ENCODE results near the gene ESPN. TPM values are rescaled to one million over a fixed set of nuclear protein-coding genes. Genes with fewer than 3 reads are reported as not detected.
A peak's percentile ranks its signal among the peaks of the same experiment; 100 is the strongest.
"Not testable (repeated sequence)": the region's sequence is repeated elsewhere in the genome, so short reads cannot be mapped to it uniquely, and the experiment has no call there.

The ESPN gene
- total and polyA plus RNA-seq, 4 donors: 0.29 to 28.7 (median 0.69) TPM

GRCh38 chr1:6441586-6441985, 17.0 kb downstream of the ESPN start:
- 89 to 91% methylated on average over 7 of the region's 7 CpGs for WGBS, 2 donors

DNA sequence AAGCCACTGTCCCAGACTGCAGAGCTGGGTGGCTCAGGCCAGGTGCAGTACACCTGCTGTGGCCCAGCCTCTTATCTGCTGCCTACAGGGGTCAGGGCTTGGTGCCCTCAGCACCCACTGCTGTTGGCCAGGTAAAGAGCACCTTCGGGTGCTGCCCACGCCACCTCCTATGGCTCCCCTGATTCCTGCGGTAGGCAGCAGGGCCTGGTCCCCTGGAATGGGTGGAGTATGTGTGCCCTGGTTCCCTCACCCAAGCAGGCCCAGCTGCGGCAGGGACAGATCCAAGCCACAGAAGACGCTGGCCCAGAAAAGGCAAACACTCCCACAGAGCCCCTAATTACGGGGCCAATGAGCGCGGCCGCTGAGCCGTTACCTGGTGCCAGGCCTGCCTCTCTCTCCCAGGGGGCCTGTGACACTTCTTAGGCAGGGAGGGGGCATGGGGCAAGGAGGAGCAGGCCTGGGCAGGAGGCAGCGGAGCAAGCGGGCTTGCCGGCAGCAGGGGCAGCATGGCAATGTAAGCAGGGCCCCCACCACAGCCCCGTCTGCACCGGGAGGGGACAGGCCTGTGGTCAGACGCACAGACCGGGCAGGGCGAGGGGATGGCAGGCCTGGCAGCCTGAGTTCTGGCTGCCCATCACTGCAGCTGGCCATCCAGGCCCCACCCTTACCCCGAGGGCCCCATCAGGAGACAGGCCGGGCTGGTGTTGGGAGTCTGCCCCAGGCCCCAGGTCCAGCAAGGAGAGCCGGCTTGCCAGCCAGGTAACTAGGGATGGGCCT, 19.0 kb downstream of the ESPN start:
- Histone ChIP-seq H3K9me3 (ENCODE audit: control insufficient read depth, low read length) (no peaks in the 10 kb centered on the region), H3K27me3 (ENCODE audit: control insufficient read depth in 1 of 2, insufficient read depth in 2 of 2, low read length in 1 of 2) (peaks cover 0 to 2% of the 10 kb centered on the region in 2 donors), H3K4me1 (ENCODE audit: control insufficient read depth in 1 of 2, insufficient read depth in 2 of 2, low read length in 2 of 2) (no peaks in the 10 kb centered on the region), H3K27ac (ENCODE audit: low read depth in 1 of 2, low read length in 2 of 2) (no peak overlapping the region), H3K36me3 (ENCODE audit: control insufficient read depth in 1 of 2, insufficient read depth in 2 of 2, low read length in 1 of 2) (no peaks in the 10 kb centered on the region), H3K4me3 (ENCODE audit: low read length in 2 of 2) (no peak overlapping the region)
- intact Hi-C loops (cut with DNase I): no loop called here
- 93 to 96% methylated on average over 19 to 21 of the region's 21 CpGs for WGBS, 2 donors
- DNase-seq (no peak), ATAC-seq (ENCODE audit: low FRiP score) (no peak)

More at GRCh38 chr1:6441586-6441985, 17.0 kb downstream of the ESPN start:
- H3K4me3 ChIP-seq (ENCODE audit: low read length in 2 of 2): no peak overlapping the region
- H3K9me3 ChIP-seq (ENCODE audit: control insufficient read depth, low read length): no peaks in the 10 kb centered on the region
- no peak overlapping the region for H3K27ac ChIP-seq (ENCODE audit: low read depth in 1 of 2, low read length in 2 of 2)
- no peaks in the 10 kb centered on the region for H3K36me3 ChIP-seq (ENCODE audit: control insufficient read depth in 1 of 2, insufficient read depth in 2 of 2, low read length in 1 of 2)
- no peak for DNase-seq
- H3K27me3 ChIP-seq (ENCODE audit: control insufficient read depth in 1 of 2, insufficient read depth in 2 of 2, low read length in 1 of 2): no peaks in the 10 kb centered on the region
- H3K4me1 ChIP-seq (ENCODE audit: control insufficient read depth in 1 of 2, insufficient read depth in 2 of 2, low read length in 2 of 2): no peaks in the 10 kb centered on the region
- ATAC-seq (ENCODE audit: low FRiP score): no peak
- intact Hi-C loops (cut with DNase I): no loop called here

- no peaks in the 10 kb centered on the region for H3K9me3 ChIP-seq (ENCODE audit: control insufficient read depth, low read length)
- no peak overlapping the region for H3K4me3 ChIP-seq (ENCODE audit: low read length in 2 of 2)
- ATAC-seq (ENCODE audit: low FRiP score): no peak
- 92 to 95% methylated on average over 15 of the region's 15 CpGs for WGBS, 2 donors
- H3K36me3 ChIP-seq (ENCODE audit: control insufficient read depth in 1 of 2, insufficient read depth in 2 of 2, low read length in 1 of 2): no peaks in the 10 kb centered on the region
- no peaks in the 10 kb centered on the region for H3K4me1 ChIP-seq (ENCODE audit: control insufficient read depth in 1 of 2, insufficient read depth in 2 of 2, low read length in 2 of 2)
- no peak overlapping the region for H3K27ac ChIP-seq (ENCODE audit: low read depth in 1 of 2, low read length in 2 of 2)
- DNase-seq: no peak
- H3K27me3 ChIP-seq (ENCODE audit: control insufficient read depth in 1 of 2, insufficient read depth in 2 of 2, low read length in 1 of 2): peaks cover 0 to 2% of the 10 kb centered on the region in 2 donors
- intact Hi-C loops (cut with DNase I): no loop called here
These were observed 19.8 kb downstream of the ESPN start for GRCh38 chr1:6444377-6444776.

GRCh38 chr1:6445062-6445763, 20.6 kb downstream of the ESPN start:
- Histone ChIP-seq H3K27me3 (ENCODE audit: control insufficient read depth in 1 of 2, insufficient read depth in 2 of 2, low read length in 1 of 2) (peaks cover 0 to 2% of the 10 kb centered on the region in 2 donors), H3K27ac (ENCODE audit: low read depth in 1 of 2, low read length in 2 of 2) (no peak overlapping the region), H3K4me1 (ENCODE audit: control insufficient read depth in 1 of 2, insufficient read depth in 2 of 2, low read length in 2 of 2) (no peaks in the 10 kb centered on the region), H3K4me3 (ENCODE audit: low read length in 2 of 2) (no peak overlapping the region), H3K9me3 (ENCODE audit: control insufficient read depth, low read length) (no peaks in the 10 kb centered on the region), H3K36me3 (ENCODE audit: control insufficient read depth in 1 of 2, insufficient read depth in 2 of 2, low read length in 1 of 2) (no peaks in the 10 kb centered on the region)
- no peak for DNase-seq
- ATAC-seq (ENCODE audit: low FRiP score): no peak
- 52 to 59% methylated on average over 18 to 19 of the region's 19 CpGs for WGBS, 2 donors
- intact Hi-C loops (cut with DNase I): no loop called here

- H3K36me3 ChIP-seq (ENCODE audit: control insufficient read depth in 1 of 2, insufficient read depth in 2 of 2, low read length in 1 of 2); H3K4me3 ChIP-seq (ENCODE audit: low read length in 2 of 2); intact Hi-C loops (cut with DNase I); DNase-seq; H3K4me1 ChIP-seq (ENCODE audit: control insufficient read depth in 1 of 2, insufficient read depth in 2 of 2, low read length in 2 of 2); ATAC-seq (ENCODE audit: low FRiP score); H3K27me3 ChIP-seq (ENCODE audit: control insufficient read depth in 1 of 2, insufficient read depth in 2 of 2, low read length in 1 of 2); H3K9me3 ChIP-seq (ENCODE audit: control insufficient read depth, low read length); H3K27ac ChIP-seq (ENCODE audit: low read depth in 1 of 2, low read length in 2 of 2): not testable (repeated sequence)
- WGBS, 2 donors: 86 to 89% methylated on average over 4 of the region's 4 CpGs
These were observed 21.4 kb downstream of the ESPN start for GRCh38 chr1:6445929-6446328.

DNA sequence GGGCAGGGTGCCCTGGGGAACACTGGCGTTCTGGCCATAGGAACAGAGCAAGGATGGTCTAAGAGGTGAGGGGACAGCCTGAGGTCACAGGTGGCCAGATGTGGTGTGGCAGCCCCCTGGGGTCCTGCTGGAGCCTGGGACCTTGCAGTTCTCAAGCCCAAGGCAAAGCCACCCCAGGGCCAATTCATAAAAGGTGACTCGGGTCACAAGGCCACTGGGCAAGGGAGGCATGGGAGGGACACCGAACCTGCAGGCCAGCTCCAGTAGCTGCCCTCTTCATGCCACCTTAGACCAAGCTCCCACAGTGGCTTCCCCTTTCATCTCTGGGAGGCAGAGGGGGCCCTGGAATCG, 22.1 kb downstream of the ESPN start:
- Histone ChIP-seq H3K4me1 (ENCODE audit: control insufficient read depth in 1 of 2, insufficient read depth in 2 of 2, low read length in 2 of 2) (no peaks in the 10 kb centered on the region), H3K36me3 (ENCODE audit: control insufficient read depth in 1 of 2, insufficient read depth in 2 of 2, low read length in 1 of 2) (no peaks in the 10 kb centered on the region), H3K9me3 (ENCODE audit: control insufficient read depth, low read length) (no peaks in the 10 kb centered on the region), H3K27me3 (ENCODE audit: control insufficient read depth in 1 of 2, insufficient read depth in 2 of 2, low read length in 1 of 2) (peaks cover 0 to 2% of the 10 kb centered on the region in 2 donors), H3K27ac (ENCODE audit: low read depth in 1 of 2, low read length in 2 of 2) (no peak overlapping the region), H3K4me3 (ENCODE audit: low read length in 2 of 2) (no peak overlapping the region)
- ATAC-seq (ENCODE audit: low FRiP score) (no peak), DNase-seq (no peak)
- 70 to 80% methylated on average over 4 of the region's 4 CpGs for WGBS, 2 donors
- intact Hi-C loops (cut with DNase I): no loop called here

DNA sequence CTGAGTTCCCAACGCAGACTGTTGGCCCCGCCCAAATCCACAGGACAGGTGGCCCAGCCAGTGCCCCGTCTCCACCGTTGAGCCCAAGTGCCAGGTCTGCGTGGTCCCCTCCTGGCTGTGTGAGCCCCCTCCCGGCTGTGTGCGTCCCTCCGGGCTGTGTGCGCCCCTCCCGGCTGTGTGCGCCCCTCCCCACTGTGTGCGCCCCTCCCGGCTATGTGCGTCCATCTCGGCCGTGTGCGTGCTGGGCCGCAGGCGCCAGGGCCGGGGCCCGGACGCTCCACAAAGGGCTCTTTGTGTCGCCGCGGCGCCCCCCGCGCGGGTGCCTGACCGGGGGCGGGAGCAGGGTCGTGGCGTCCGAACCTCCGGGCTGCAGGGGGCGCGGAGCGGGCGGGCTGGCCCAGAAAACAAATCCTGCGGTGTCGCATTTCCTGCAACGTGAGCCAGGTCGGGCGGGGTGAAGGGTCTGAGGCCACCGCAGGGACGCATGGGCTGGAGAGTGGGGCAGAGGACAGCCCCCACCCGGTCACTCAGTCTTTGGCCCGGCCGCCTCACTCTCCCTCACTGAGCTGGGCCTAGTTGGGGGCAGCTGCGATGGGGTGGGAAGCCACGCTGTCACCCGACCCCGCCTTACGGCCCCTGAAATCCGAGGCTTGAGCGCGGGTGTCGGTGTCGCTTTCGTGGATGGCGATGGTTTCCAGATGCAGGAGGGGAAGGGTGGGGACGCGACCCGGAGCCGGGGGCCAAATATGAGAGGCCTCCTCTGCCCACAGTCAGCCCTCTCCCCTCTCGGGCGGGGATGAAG, 22.6 kb downstream of the ESPN start:
- Histone ChIP-seq H3K4me3 (ENCODE audit: low read length in 2 of 2) (no peak overlapping the region), H3K36me3 (ENCODE audit: control insufficient read depth in 1 of 2, insufficient read depth in 2 of 2, low read length in 1 of 2) (no peaks in the 10 kb centered on the region), H3K27me3 (ENCODE audit: control insufficient read depth in 1 of 2, insufficient read depth in 2 of 2, low read length in 1 of 2) (peaks cover 0 to 2% of the 10 kb centered on the region in 2 donors), H3K27ac (ENCODE audit: low read depth in 1 of 2, low read length in 2 of 2) (no peak overlapping the region), H3K9me3 (ENCODE audit: control insufficient read depth, low read length) (no peaks in the 10 kb centered on the region), H3K4me1 (ENCODE audit: control insufficient read depth in 1 of 2, insufficient read depth in 2 of 2, low read length in 2 of 2) (no peaks in the 10 kb centered on the region)
- no peak for DNase-seq
- intact Hi-C loops (cut with DNase I): no loop called here
- ATAC-seq (ENCODE audit: low FRiP score): no peak
- WGBS, 2 donors: 6 to 7% methylated on average over 61 to 67 of the region's 67 CpGs

DNA sequence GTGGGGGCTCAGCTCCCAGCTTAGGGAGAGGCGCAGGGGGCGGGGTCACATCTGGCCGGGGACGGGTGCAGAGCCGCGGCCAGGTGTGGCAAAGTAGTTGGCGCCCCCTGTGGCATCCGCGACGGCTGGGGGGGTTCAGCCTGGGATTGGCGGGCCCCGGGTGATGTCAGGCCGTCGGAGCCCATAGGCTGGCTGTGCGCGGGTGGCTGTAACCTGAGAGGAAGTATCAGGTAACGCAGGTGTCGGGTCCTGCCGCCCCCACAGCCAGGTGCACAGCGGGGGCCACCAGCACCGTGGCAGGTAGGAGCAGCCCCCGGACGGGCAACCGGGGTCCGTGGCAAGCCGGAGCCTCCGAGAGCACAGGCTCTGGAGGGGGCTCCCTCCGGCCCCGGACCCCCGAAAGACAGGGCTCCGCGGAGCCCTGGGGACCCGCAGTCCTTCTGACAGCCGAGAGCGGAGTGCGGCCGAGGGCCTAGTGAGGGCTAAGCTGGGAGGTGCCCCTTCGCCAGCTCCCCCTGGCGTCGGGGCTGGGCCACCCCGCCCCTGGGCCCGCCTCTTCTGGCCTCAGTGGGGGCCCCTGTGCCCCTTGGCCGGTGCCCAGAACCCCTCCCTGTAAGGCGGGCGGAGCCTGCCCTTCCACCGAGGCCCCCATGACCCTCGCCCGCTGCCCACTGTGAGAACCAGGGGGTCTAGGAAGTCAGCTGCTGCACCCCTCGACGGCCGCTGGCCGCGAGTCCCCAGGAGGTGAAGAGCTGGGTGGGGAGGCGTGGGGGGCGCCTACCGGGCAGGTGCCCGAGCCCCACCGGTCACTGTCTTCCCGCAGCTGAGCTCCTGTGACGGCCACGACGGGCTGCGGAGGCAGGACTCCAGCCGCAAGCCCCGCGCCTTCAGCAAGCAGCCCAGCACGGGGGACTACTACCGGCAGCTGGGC, 23.5 kb downstream of the ESPN start:
- Histone ChIP-seq H3K4me1 (ENCODE audit: control insufficient read depth in 1 of 2, insufficient read depth in 2 of 2, low read length in 2 of 2) (no peaks in the 10 kb centered on the region), H3K9me3 (ENCODE audit: control insufficient read depth, low read length) (no peaks in the 10 kb centered on the region), H3K27me3 (ENCODE audit: control insufficient read depth in 1 of 2, insufficient read depth in 2 of 2, low read length in 1 of 2) (peaks cover 0 to 2% of the 10 kb centered on the region in 2 donors), H3K36me3 (ENCODE audit: control insufficient read depth in 1 of 2, insufficient read depth in 2 of 2, low read length in 1 of 2) (no peaks in the 10 kb centered on the region), H3K4me3 (ENCODE audit: low read length in 2 of 2) (peak overlapping the region in 1 of 2 donors; percentile 29), H3K27ac (ENCODE audit: low read depth in 1 of 2, low read length in 2 of 2) (no peak overlapping the region)
- intact Hi-C loops (cut with DNase I): no loop called here
- 2% methylated on average over 62 to 68 of the region's 68 CpGs for WGBS, 2 donors
- DNase-seq: no peak
- no peak for ATAC-seq (ENCODE audit: low FRiP score)
